IPS-NIHi7 (cell line): ENCODE data around the gene AQP12A.
"Not testable (repeated sequence)": the region's sequence is repeated elsewhere in the genome, so short reads cannot be mapped to it uniquely, and the experiment has no call there.

Experiments
- DNase-seq: peaks from one replicate; pipeline ENCODE4 v3.0.0; 2012; ENCODE audit warnings: mixed read lengths; ENCODE audit errors: extremely low spot score

AQP12A gene

GRCh38 chr2:240659883-240660282 lies 31.8 kb upstream of the AQP12A start:
- not testable (repeated sequence) for DNase-seq

- DNase-seq, result no peak
These were observed 29.0 kb upstream of the AQP12A start for GRCh38 chr2:240662681-240663080.

- no peak for DNase-seq
These were observed 28.0 kb upstream of the AQP12A start for GRCh38 chr2:240663546-240664190.

- DNase-seq, result no peak
These were observed 27.0 kb upstream of the AQP12A start for GRCh38 chr2:240664622-240665021.

- no peak for DNase-seq
These were observed 21.3 kb upstream of the AQP12A start for GRCh38 chr2:240670402-240670801.

- no peak for DNase-seq
These were observed 20.7 kb upstream of the AQP12A start for GRCh38 chr2:240670950-240671349.

- no peak for DNase-seq
These were observed 19.5 kb upstream of the AQP12A start for GRCh38 chr2:240672076-240672700.

- peak; percentile 42 for DNase-seq
These were observed 18.9 kb upstream of the AQP12A start for GRCh38 chr2:240672701-240673190.

GRCh38 chr2:240674461-240675184 lies 17.0 kb upstream of the AQP12A start:
- DNase-seq, result not testable (repeated sequence)

- DNase-seq, result not testable (repeated sequence)
These were observed 16.3 kb upstream of the AQP12A start for GRCh38 chr2:240675345-240675744.

GRCh38 chr2:240678043-240678442 lies 13.6 kb upstream of the AQP12A start:
- not testable (repeated sequence) for DNase-seq

- DNase-seq, result not testable (repeated sequence)
These were observed 12.8 kb upstream of the AQP12A start for GRCh38 chr2:240678909-240679308.

- not testable (repeated sequence) for DNase-seq
These were observed 11.5 kb upstream of the AQP12A start for GRCh38 chr2:240680185-240680584.

- not testable (repeated sequence) for DNase-seq
These were observed 9.0 kb upstream of the AQP12A start, which contains the start of gene AQP12B for GRCh38 chr2:240682431-240683224. AQP12B (minus strand) TSS chr2:240682885; CDS start chr2:240682837, 48 bp downstream.

GRCh38 chr2:240683329-240683979 lies 8.2 kb upstream of the AQP12A start:
- not testable (repeated sequence) for DNase-seq

GRCh38 chr2:240683980-240684728 lies 7.5 kb upstream of the AQP12A start:
- not testable (repeated sequence) for DNase-seq

- DNase-seq, result peak; percentile 66
These were observed 5.8 kb upstream of the AQP12A start for GRCh38 chr2:240685771-240686371.

GRCh38 chr2:240686460-240686859 lies 5.2 kb upstream of the AQP12A start:
- no peak for DNase-seq

- peak; percentile 9 for DNase-seq
These were observed 4.5 kb upstream of the AQP12A start for GRCh38 chr2:240687045-240687740.
